ENCODE data around the gene DNAJA4.

Gene DNAJA4

DNA sequence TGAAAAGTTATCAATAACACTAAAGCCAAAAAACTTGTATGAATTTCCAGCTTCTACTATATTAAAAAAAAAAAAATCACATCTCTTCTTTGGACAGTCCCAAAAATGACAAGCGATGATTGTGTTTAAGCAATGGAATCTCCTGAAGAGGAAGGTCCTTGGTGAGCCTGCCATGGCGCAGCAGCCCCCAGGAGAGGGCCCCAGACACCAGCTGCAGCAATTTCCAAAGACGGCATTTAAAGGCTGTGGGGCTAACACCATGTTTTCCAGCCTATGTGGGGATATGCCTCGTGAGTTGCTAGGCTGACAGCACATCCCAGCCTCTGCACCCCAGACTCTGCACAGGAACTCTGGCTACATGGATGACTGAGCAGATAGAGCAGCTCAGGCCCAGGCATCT is 20.4 kb downstream of the DNAJA4 start:
- no peak for DNase-seq

DNA sequence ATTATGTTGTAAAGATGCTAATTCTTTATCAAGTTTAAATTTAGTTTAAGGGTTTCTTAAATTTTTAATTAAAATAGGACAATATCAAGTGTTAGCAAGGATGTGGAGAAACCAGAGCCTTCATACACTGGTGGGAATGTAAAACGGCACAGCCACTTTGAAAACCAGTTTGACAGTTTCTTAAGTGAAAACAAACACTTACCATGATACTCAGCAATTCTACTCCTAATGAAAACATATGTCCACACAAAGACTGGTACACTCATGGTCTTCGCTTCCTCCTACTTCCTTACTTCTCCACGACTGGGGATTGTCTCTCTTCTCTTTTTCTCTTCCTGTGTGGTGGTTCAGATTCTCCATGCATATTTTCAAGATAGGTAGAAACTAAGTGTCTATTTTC is 25.9 kb downstream of the DNAJA4 start:
- no peak for DNase-seq

DNA sequence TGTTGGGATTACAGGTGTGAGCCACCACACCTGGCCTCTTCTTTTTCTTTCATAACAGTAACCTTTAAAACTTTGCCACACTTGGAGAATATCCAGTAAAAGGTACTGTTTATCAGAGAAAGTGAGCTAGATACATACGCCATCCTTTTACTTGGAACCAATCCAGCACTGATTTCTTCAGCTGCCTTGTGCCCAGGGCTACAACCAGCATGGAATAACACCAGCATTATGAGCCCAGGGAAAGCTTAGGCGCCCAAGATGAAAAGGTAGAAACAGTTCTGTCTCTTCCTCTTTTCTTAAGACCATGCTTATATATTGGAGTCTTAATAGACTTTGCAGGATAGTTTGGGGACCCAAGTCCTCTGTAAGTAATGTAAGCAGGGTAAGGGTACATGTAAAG is 26.7 kb downstream of the DNAJA4 start:
- DNase-seq = no peak

DNA sequence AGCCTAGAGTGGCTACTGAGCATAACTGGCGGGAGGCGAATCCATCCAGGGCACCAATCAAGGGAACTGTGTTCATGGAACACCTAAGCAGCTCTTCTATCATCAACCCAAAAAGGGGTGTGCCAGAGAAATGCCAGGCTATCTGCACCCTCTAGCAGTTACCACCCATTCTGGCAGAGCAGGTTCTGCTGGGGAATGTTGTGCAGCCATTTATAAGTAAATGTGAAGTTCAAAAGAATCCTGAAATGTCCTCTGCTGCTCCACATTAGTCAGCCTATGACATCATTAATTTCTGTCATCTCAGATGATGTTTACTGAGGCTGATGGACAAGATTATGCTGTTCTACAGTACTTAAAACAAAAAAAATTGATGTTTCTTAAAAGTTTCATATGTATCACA is 27.3 kb downstream of the DNAJA4 start:
- DNase-seq = no peak

GRCh38 chr15:78292219-78292618 is 27.9 kb downstream of the DNAJA4 start:
- no peak for DNase-seq

DNA sequence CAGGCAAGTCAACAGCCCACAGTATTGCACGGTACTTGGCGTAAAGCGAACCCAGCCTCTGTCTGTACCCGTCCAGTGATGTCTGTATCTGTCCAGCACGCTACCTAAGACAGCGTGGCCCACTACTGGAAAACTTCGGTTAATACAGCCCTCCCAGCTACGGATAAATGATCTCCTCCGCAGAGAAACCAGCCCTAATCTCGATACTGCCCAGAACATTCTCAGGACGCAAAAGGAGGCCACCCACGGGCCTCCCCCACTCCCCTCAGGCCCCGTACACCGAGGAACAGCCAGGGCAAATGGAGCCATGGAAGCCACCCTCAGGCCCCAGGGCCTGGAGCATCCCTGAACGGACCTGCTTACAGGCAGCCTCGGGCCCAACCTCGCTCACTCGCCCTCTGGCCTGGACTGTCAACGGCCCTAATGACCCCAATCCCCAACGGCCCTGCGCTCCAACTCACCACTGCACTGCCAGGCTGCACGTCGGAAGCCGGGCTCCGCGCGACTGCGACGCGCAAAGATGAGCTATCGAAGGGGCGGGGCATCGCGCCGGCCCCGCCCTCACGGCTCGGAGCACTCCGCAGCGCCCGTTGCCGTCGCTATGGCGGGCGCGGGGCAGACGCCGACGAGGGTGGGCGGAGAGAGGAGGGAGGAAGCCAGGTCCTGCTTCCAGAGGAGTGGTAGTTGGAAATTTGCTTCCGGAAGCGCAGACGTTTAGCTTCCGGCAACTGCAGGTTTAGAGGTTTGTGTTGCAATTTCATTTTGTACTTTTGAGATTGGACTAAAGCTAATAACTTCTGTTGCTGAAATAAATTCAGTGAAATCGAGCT is 35.0 kb downstream of the DNAJA4 start, which contains the start of gene SKIC8:
TSS of gene SKIC8 (minus strand) at position 509 of the 830 bp plus-strand sequence. CDS start 3,923 bp downstream, outside the sequence.
- peak; percentile 67 for DNase-seq

DNA sequence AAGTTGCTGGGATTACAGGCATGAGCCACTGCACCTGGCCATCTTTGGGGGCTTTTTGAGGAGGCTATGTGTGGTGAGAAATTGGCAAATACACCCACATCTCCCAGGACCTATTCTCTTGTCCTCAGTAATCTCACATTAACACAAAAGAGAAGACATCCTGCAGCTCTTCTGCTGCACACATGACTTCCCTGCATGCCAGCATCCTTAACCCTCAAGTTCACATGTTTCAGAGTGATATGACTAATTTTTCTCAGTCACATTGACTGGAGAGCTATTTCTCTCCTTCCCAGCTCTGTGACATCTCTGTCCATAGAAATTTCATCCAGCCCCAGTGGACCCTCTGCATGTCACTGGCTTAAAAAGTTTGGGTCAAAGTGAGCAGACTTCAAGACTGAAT is 37.0 kb downstream of the DNAJA4 start:
- no peak for DNase-seq

DNA sequence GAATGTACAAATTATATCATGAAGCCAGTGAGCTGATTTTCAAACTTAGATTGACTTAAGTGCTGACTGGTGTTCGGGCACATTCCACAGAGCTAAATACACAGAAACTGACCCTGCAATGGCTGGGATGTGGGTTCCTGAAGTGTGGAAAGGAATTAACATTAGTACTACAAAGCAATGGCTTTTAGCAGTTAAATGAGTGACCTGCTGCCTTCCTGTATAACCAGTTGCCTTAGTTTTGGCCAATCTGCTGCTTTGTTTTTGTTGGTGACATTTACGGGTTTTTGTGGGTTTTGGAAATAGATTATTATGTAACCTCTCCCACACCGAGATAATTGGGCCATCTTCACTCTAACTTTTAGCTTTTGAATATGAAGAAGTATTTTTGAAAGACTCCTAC is 37.5 kb downstream of the DNAJA4 start:
- DNase-seq = no peak

- DNase-seq = no peak
These were observed 38.4 kb downstream of the DNAJA4 start for GRCh38 chr15:78302579-78303312.

DNA sequence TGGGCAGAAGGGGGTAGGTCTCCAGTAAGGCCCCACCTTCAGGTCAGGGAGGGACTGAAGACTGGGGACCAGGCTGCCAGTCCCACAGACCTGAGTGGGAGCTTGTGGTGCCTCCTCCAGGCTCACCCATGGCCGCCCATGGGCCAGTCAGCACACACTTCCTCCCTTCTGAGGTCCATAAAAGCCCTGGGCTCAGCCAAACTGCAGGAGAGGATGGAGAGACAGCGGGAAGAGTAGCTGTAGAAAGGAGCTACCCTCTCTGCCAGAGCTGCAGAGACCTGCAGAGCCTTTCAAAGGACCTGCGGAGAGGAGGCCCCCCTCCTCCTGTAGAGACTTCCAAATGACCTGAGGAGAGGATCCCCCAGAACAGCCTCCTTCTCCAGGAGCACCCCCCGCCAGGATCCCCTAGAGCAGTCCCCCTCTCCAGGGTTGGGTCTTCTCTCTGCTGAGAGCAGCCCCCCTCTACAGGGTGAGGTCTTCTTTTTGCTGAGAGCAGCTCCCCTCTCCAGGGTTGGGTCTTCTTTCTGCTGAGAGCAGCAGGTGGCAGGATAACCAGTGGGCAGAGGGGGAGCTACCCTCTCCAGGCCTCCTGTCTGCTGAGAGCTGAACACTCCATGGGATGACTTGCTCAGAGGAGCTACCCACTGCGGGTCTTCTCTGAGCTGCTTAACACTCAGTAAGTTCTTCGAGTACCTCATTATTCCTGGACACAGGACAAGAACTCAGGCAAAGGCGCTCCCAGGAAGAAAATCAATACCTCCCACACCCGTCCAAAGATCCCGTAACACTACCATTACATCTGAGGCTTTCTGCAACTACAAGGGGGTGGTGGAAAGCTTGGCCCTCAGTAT is 40.1 kb downstream of the DNAJA4 start:
- DNase-seq = no peak

DNA sequence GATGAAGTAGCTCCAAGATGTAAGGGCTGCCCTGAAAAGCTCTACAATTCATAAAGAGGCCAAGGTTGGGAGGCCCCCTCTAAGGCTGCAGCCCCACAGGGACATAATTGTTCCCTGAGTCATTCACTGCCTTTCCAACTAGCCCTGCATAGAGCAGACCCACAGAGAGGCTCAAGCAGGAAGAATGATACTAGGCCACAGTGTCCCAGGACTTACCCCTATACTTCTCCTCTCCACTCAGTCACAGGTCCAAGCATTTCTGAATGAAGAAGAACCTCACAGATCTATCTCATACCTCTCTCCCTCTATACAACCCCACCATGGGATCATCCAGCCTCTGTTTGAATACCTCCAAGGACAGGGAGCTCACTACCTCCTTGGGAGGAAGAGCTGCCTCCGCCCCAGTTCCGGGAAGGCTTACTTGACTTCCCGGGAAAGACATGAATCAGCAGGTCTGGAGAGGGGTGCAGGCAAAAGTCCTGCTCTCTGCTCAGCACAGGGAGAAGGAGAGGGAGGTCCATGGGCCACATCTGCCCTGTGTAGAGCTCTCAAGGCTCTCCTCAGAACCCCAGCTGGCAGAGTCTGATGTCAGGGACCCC is 41.9 kb downstream of the DNAJA4 start:
- DNase-seq = no peak

GRCh38 chr15:78307976-78308375 is 43.6 kb downstream of the DNAJA4 start:
- no peak for DNase-seq

GRCh38 chr15:78308422-78309032 is 44.2 kb downstream of the DNAJA4 start:
- DNase-seq = peak; percentile 11

- no peak for DNase-seq
These were observed 46.9 kb downstream of the DNAJA4 start for GRCh38 chr15:78311292-78311691.

DNA sequence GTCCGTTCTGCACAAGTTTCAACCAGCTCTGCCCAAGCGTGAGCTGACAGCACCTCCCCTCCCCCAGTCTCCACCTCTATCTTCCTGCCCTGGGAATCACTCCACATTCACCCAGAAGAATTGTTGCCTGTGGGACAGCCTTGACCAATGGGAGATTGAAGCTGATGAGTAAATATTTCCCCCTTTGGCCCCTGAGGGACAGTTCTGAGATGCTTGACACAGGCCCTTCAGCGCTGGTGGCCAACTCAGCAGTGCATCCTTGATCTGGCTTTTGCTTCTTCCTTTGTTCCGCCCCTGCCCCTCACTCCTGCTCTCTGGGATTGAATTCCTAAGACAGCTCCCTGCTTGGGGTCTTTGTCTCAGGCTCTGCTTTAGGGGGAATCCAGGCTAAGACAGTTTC is 48.2 kb downstream of the DNAJA4 start:
- DNase-seq = no peak

GRCh38 chr15:78312957-78313356 is 48.6 kb downstream of the DNAJA4 start:
- no peak for DNase-seq

DNA sequence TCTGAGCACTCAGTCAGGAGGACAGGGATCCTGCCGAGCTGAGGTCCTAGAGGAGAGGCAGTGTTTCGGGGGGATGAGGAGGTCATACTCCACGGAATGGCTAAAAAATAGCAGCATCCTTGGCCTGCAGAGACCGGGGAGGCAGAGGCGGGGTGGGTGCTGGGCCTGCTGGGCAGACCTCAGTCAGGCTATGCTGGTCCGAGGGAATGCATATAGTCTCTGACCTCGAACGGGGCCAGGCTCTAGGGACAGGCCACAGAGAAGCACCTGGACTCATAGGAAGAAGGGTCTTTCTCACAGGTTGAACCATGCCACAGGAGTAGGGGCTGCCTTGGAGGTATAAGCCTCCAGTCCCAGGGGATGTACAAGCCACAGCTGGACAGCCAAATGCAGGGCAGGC is 49.0 kb downstream of the DNAJA4 start:
- no peak for DNase-seq

DNA sequence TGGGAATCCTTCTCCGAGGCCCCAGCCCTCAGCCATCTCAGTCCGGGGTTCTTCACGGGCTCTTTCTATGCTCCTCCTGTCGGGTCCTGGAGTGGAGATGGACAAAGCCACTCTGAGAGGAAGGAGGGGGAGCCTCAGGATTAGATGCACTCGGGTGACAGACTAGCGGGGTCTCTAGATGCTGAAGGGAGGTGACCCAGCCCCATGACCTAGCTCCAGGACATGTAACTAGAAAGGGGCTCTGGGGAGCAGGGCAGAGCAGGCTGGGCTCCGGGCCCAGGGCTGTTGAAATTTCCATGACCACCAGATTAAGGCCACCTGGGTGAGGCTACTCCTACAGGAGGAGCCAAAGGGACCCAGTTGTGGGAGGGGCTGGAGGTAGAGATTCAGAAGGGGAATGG is 49.8 kb downstream of the DNAJA4 start:
- DNase-seq = no peak

DNA sequence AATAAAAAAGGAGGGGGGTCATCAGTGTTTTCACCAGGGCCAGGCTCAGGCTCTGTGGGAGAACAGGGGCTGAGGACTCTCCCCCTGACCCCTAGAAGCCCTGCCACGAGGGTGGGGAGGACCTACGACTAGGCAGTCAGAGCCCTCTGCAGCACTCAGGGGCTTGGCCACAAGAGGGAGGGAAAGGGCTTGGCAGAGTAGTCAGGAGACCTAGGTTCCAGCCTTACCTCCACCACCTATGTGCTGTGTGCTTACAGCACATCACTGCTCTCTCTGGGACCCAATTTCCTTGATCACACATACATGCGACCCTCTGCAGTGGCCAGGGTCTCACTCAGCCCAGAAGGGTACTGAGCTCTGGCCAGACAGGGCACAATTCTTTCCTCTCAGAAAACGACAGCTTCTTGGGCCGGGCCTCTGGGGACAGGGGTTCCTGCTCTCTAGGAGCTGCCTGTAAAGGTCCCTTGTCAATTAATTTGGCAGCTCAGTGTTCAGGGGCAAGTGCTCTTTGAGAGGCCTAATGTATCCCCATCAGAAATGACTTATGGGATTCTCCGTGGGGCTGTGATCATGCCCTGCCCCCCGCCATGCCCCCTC is 51.4 kb downstream of the DNAJA4 start:
- no peak for DNase-seq

DNA sequence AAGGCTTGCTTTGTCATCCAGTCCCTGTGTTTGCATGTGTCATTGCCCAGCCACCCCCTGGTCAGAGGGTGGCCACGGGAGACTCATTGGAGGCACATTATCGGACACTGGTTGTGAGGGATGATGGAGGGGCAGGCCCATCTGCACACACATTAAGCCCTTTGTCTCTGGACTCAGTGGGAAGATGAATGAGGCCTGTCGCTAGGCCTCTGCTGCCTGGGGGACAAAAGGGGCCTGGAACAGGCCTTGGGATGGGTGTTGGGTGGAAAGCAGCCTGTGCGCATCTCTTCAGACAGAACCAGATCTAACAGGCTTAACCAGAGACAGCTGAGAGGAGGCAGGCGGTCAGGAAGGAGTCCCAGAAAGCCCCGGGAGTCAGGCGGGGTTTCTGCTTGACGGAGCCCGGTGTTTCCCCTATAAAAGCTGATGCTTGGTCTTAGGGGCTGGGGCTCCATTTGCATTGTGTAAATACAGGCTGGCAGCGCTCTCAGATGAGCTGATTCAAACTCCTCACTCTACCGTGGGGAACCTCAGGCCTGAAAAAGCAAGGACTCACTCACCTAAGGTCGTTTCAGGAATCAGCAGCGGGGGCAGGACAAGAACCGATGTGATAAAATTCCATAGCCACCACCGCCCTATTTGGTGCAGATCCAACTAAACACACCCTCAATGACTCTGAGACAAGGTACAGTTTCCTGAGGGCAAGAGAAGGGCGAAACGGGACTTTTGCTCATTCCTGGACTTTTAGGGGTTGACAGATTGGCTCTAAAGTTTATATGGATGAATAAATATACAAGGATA is 52.1 kb downstream of the DNAJA4 start:
- DNase-seq = no peak

Measured in DMS79 treated with DMSO at 0.1 percent for 48 hours (cell line).